ENCODE results near the gene RYR2.

Gene RYR2

GRCh38 chr1:237737448-237737847 lies 695.5 kb downstream of the RYR2 start:
- no peak for DNase-seq (ENCODE audit: low read depth)

GRCh38 chr1:237737938-237738610 lies 696.1 kb downstream of the RYR2 start:
- no peak for DNase-seq (ENCODE audit: low read depth)

GRCh38 chr1:237740846-237741245 lies 698.9 kb downstream of the RYR2 start:
- DNase-seq (ENCODE audit: low read depth) = no peak

GRCh38 chr1:237745545-237745944 lies 703.6 kb downstream of the RYR2 start:
- no peak for DNase-seq (ENCODE audit: low read depth)

- DNase-seq (ENCODE audit: low read depth) = no peak
Measured at GRCh38 chr1:237748171-237748960, 706.4 kb downstream of the RYR2 start.

- no peak for DNase-seq (ENCODE audit: low read depth)
Measured at GRCh38 chr1:237749122-237749521, 707.1 kb downstream of the RYR2 start.

GRCh38 chr1:237751090-237751489 lies 709.1 kb downstream of the RYR2 start:
- no peak for DNase-seq (ENCODE audit: low read depth)

- DNase-seq (ENCODE audit: low read depth) = no peak
Measured at GRCh38 chr1:237754627-237755026, 712.6 kb downstream of the RYR2 start.

- no peak for DNase-seq (ENCODE audit: low read depth)
Measured at GRCh38 chr1:237756304-237756967, 714.5 kb downstream of the RYR2 start.

GRCh38 chr1:237759377-237759776 lies 717.4 kb downstream of the RYR2 start:
- no peak for DNase-seq (ENCODE audit: low read depth)

GRCh38 chr1:237760951-237761350 lies 719.0 kb downstream of the RYR2 start:
- no peak for DNase-seq (ENCODE audit: low read depth)

- DNase-seq (ENCODE audit: low read depth) = no peak
Measured at GRCh38 chr1:237763137-237763536, 721.2 kb downstream of the RYR2 start.

GRCh38 chr1:237763751-237764150 lies 721.8 kb downstream of the RYR2 start:
- no peak for DNase-seq (ENCODE audit: low read depth)

- DNase-seq (ENCODE audit: low read depth) = no peak
Measured at GRCh38 chr1:237769916-237770315, 727.9 kb downstream of the RYR2 start.

- no peak for DNase-seq (ENCODE audit: low read depth)
Measured at GRCh38 chr1:237772009-237772408, 730.0 kb downstream of the RYR2 start.

GRCh38 chr1:237774246-237774645 lies 732.3 kb downstream of the RYR2 start:
- no peak for DNase-seq (ENCODE audit: low read depth)

- no peak for DNase-seq (ENCODE audit: low read depth)
Measured at GRCh38 chr1:237779356-237779755, 737.4 kb downstream of the RYR2 start.

GRCh38 chr1:237786066-237786719 lies 744.2 kb downstream of the RYR2 start:
- DNase-seq (ENCODE audit: low read depth) = no peak

GRCh38 chr1:237788069-237788468 lies 746.1 kb downstream of the RYR2 start:
- no peak for DNase-seq (ENCODE audit: low read depth)

- DNase-seq (ENCODE audit: low read depth) = no peak
Measured at GRCh38 chr1:237789619-237790018, 747.6 kb downstream of the RYR2 start.

- DNase-seq (ENCODE audit: low read depth) = no peak
Measured at GRCh38 chr1:237791592-237791991, 749.6 kb downstream of the RYR2 start.

- DNase-seq (ENCODE audit: low read depth) = no peak
Measured at GRCh38 chr1:237792149-237792548, 750.2 kb downstream of the RYR2 start.

- no peak for DNase-seq (ENCODE audit: low read depth)
Measured at GRCh38 chr1:237792726-237793125, 750.7 kb downstream of the RYR2 start.

Measured in stimulated activated CD4-positive, alpha-beta T cell treated with anti-CD3 and anti-CD28 coated beads, Interleukin-2, amount 100 ng/mL, for 4 hours (primary cell).